Pulmonary artery endothelial cell (primary cell): ENCODE measurements around the gene EMC1. TPM values are rescaled to one million over a fixed set of nuclear protein-coding genes. Genes with fewer than 3 reads are reported as not detected.
"Not testable (repeated sequence)": the region's sequence is repeated elsewhere in the genome, so short reads cannot be mapped to it uniquely, and the experiment has no call there.

Experiments used
- DNase-seq: peaks from one replicate; pipeline ENCODE4 v3.0.0-alpha.2; 2011; ENCODE audit warnings: low read depth, low spot score
- total RNA-seq: library from RNA; depleted of rRNA; stranded (reverse); fragments of >200 nt; gene quantifications from 2 replicates; pipeline ENCODE4 v1.2.3, GENCODE V29; 2014

EMC1 gene
- total RNA-seq, 1 donor from 2014 or later = 73.3 TPM

DNA sequence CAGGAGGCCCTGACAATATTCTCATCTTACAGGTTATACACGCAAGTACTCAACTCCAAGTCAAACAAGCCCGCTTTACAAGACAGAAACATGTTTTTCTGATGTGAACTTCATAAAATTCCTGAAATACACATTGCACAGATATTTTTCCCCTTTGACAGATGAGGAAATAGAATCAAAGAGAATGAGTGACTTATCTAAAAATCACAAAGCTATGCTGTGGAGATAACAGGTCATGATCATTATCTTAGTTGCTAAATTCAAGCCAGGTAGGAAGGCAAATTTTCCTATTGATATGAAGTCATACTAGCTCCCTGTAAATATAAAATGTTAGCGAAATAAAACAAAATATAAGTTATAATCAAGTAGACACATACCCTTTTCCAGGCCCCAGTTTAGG, 59.5 kb downstream of the EMC1 start:
- DNase-seq = no peak

DNA sequence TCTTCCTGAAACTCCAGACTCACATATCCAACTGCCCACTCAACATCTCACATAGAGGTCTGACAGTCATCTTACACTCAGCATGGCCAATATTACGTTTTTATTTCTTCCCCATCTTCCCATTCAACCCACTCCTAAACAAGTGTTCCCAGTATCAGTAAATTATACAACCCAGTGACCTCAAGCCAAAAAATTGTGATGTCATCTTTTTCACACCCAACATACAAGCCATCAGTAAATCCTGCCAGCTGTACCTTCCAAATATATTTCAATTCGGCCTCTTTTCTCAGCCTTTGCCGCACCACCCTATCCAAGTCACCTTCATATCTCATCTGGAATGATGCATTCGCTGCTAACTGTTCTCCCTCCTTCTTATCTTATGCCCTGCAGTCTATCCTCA, 60.9 kb downstream of the EMC1 start:
- DNase-seq = no peak

DNA sequence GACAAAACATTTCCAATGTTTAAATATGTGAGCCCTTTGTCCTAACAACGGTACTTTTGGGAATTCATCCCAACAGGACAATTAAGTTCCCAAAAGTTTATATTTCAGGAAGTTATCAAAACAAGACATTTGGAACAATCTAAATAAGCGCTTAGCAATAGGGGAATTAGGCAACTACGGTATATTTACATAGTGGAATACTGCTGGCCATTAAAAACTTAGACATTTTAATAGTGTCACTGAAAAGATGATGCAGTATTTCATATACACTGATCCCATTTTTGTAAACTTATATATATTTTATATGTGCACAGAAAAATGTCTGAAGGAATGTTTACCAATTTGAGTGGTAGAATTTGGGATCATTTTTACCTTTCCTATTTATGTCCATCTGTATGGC, 62.1 kb downstream of the EMC1 start:
- no peak for DNase-seq

DNA sequence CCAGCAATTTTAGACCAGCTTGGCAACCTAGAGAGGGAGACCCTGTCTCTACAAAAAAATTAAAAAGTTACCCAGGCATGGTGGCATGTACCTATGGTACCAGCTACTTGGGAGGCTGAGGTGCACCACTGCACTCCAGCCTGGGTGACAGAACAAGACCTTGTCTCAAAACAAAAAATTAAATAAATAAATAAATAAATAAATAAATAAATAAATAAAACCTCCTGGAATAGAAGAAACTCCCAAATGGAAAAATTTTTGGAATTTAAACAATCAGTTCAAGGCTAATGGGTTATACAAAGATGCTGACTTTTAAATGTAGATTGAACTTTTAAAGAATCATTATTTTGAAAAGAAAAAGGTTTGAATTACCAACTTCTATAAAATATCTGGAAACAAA, 63.5 kb downstream of the EMC1 start:
- no peak for DNase-seq

DNA sequence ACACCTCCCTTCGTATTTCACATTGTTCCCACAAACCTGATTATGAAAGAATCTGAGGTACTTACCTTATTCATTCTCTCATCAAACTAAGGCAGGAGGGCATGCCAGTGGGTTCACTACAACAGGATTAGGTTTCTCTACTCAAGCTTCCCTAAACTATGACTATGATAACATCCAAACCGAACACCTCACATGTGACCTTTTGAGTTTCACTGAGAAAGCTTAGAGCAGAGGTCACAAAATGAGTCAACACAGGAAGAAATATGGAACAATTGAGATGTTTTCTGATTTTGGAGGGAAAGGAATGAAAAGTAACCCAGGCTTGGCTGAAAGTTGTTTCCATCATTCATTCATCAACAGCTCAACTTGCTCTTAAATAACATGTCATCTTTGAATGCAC, 65.3 kb downstream of the EMC1 start:
- DNase-seq = no peak

DNA sequence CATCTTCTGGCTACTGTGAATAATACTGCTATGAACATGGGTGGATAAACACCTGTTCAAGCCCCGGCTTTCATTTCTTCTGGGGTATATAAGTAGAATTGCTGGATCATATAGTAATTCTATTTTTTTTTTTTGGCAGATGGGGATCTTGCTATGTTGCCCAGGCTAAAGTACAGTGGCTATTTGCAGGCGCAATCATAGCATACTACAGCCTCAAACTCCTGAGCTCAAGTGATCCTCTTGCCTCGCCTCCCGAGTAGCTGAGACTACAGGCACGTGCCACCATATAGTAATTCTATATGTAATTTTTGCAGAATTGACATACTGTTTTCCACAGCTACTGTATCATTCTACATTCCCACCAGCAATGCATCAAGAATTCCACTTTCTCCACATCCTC, 69.1 kb downstream of the EMC1 start:
- no peak for DNase-seq

DNA sequence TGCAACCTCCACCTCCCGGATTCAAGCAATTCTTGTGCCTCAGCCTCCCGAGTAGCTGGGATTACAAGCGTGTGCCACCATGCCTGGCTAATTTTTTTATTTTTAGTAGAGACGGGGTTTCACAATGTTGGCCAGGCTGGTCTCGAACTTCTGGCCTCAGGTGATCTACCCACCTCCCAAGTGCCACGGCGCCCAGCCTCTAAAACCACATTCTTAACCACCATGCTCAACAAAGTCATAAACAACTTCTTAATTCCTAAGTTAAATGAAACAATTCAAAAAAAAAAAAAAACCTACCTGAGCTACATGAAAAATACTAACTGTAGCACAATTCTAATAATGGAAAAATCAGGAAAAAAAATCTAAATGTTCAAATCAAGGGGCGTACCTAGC, 71.1 kb downstream of the EMC1 start:
- not testable (repeated sequence) for DNase-seq

DNA sequence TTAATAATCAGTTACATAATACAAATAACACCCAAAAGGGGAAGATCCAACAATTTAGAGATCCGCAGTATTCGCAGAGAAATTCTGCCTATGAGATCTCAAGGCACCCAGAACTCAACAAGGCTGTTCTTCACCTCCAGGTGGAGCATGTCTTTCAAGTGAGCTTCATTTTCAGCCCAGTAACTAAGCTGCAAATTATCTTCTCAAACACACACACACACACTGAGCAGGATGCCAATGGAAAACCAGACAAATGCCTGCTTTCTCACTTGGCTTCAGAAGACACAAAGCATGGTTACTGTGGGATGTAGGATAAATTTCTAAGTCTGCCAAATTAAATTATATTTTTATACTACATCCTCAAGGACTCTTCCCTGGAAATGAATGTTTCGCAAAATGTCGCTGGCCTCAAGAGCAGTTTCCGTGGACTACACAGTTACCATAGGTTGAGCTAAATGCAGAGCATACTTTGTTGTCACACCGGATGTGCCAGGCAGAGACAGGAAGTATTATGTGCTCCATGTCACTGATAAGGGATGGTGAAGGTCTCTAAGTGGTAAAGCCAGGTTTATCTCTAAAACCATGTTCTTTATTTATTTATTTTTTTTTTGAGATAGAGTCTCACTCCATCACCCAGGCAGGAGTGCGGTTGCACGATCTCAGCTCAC, 71.6 kb downstream of the EMC1 start:
- no peak for DNase-seq

DNA sequence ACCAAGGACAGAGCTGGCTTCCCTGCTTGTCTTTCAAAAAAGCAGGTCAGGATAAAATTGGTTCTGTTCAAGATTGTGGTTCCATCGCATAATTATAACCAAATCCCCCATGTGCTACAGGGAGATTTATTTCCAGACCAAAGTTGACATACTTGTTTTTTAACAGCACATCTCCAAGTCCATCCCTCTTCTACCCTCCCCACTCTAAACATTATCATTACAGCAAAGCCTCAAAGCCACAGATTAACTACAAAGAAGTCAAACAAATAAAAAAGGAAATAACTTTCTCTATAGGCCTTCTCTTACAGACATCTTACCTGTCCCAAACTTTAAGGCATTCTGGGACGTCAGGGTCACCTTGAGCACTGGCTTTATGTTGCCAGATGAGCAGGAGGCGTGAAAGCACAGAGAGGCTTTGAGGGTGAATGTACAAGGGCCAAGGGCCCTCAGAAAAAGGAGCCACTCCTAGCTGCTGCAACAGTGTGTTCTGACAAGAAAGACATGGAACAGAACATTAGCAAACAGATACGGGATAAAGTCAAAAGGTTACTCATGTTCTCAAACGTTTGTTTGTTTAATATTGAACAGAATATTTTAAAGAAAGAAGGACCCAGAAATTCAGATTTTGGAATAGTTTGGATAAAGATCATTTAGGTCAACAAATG, 72.5 kb downstream of the EMC1 start:
- DNase-seq = no peak

DNA sequence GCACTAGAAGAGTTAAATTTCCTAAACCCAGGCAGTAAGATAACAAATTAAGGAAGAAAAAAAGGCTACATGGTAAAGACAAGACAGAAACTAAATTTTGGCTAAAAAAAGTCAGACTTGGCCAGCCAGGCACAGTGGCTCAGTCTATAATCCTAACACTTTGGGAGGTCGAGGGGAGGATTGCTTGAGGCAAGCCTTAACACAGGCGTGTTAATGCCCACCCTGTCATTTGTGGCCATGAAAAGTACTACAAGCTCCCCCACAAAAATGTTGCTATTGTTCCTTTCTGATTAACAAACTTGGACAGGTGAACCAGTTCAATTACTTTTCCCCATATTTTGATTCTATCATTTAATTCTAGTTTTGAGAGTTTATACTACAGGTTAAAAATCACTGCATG, 73.5 kb downstream of the EMC1 start:
- DNase-seq = no peak

DNA sequence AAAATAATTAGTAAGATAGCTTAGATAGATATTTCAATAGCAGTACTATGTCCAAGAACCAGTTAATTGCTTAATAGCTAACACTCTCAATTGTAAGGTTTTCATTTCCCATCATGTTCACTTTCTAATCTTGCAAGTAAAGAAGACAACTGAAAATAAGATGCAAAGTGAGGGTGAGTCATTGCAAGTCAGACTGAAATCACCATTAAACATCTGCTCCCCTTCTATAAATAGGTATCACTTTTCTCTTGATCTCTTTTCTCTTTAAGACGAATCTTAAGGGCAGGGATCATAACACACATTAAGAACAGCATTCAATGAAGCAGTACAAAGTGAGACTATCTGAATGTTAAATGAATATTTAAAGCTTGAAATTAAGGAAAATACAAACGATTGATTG, 81.7 kb downstream of the EMC1 start:
- no peak for DNase-seq

DNA sequence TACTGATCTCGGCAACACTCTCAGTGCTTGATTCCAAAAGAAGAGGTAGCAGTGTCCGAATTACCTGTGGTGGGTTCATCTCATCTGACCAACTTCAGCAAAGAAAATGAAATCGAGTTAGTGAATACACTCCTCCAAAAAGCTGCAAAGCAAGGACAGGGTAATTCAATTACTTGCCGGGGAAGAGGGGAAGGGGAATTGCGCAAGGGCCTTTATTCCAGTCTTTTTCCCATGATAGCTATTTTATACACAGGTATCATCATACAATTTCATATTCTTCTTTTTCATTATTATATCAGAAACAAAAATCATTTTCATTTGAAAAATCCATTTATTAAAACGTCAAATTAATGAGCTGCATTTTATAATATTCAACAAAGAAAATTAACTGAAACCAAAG, 84.2 kb downstream of the EMC1 start:
- no peak for DNase-seq

DNA sequence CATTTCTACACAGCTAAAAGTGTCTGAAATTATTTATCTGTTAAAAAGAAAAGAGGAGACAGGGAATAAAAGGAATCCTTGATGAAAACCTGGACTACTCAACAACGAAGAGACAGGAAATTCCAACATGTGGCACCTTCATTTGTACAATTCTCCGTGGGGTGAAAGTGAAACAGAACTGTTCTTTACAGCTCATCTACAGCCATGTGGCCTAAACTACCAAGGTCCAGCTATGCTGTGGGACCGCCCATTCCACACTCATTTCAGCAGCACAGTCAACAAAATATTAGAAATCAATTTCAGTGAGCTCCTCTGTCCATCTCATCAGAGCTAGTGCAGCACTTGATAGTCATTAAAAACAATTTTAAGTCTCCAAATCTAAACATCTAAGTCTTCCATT, 85.3 kb downstream of the EMC1 start:
- DNase-seq = no peak

Other genes with a start within 250 kb of the EMC1 start
- 78.5 and 99.6 TPM in 2 replicates for gene UBR4, start 41.3 kb downstream of the EMC1 start, total RNA-seq
- gene MRTO4, start 281 bp upstream of the EMC1 start, total RNA-seq = 47.0 and 49.6 TPM in 2 replicates
- 0.11 and 0.33 TPM in 2 replicates for gene AKR7A3, start 37.2 kb upstream of the EMC1 start, total RNA-seq
- gene AKR7A2, start 60.6 kb upstream of the EMC1 start, total RNA-seq = 42.5 and 56.3 TPM in 2 replicates
- gene SLC66A1, start 60.8 kb upstream of the EMC1 start, total RNA-seq = 13.9 and 15.3 TPM in 2 replicates
- gene CAPZB, start 234.0 kb upstream of the EMC1 start, total RNA-seq = 113 and 132 TPM in 2 replicates